Stimulated activated CD8-positive, alpha-beta memory T cell treated with anti-CD3 and anti-CD28 coated beads, Interleukin-12 subunit alpha, Interleukin-12 subunit beta, amount 100 ng/mL, for 4 hours (primary cell): Measurements from ENCODE around the gene NME8.

Source experiments
- DNase-seq: peaks from one replicate; pipeline ENCODE4 v3.0.0-alpha.2; 2020; ENCODE audit warnings: low read depth

Gene NME8

GRCh38 chr7:37933018-37933566 is 84.7 kb downstream of the NME8 start:
- DNase-seq: no peak

- no peak for DNase-seq
Observed at GRCh38 chr7:37942934-37943610, 94.7 kb downstream of the NME8 start.

DNA sequence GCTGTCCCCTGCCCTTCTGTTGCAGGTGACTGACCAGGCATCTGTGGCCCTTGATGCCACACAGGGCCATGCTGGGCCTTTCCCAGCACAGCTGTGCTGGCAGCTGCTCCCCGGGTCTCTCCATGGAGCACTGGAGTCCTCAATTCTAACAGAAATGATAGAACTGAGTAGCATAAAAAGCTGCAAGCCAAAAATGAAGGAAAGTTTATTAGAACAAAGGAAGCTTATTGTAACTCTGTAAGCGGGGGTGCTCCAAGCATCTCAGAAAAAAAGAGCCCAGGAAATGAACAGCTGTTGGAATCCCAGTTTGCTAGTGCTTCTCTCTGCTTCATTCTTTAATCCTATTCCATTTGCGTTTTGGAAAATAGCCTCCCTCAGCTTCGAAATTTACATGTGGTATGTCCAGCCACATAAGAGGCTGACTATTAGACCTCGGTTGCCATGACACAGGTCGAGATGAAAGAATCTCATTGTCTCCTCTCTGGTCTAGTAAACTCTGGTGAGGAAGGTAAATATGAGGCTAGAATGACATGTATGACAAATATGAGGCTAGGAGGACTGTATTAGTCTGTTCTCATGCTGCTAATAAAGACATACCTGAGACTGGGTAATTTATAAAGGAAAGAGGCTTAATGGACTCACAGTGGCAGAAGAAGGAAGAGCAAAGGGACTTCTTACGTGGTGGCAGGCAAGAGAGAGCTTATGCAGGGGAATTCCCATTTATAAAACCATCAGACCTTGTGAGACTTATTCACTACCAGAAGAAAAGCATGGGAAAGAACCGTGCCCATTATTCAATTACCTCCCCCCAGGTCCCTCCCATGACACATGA is 95.7 kb downstream of the NME8 start:
- no peak for DNase-seq

- DNase-seq: no peak
Observed at GRCh38 chr7:37944737-37945054, 96.3 kb downstream of the NME8 start.

DNA sequence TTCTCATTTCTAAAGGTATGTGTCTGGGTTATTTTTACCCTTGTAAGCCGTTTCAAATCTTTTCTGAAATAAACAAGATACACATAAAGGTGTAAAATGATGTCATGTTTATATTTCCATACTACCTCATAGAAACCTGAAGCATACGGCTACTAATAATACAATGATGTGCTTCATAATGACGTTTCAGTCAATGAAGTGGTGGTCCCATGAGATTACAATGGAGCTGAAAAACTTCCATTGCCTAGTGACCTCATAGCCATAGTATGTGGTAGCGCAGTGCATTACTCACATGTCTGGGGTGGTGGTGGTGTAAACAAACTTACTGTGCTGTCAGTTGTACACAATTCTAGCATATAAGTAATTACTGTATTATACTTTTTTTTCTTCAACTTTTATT is 96.9 kb downstream of the NME8 start:
- no peak for DNase-seq

GRCh38 chr7:37947138-37947940 is 98.9 kb downstream of the NME8 start:
- DNase-seq: no peak

- no peak for DNase-seq
Observed at GRCh38 chr7:37947941-37948210, 99.5 kb downstream of the NME8 start.
